ENCODE measurements around the gene PLSCR1. TPM values are rescaled to one million over a fixed set of nuclear protein-coding genes. Genes with fewer than 3 reads are reported as not detected.

PLSCR1 gene
- total and polyA plus RNA-seq, 2 donors (not counting 1 experiment from before 2014, with no cell fraction given), result 16.8 to 44.6 TPM

DNA sequence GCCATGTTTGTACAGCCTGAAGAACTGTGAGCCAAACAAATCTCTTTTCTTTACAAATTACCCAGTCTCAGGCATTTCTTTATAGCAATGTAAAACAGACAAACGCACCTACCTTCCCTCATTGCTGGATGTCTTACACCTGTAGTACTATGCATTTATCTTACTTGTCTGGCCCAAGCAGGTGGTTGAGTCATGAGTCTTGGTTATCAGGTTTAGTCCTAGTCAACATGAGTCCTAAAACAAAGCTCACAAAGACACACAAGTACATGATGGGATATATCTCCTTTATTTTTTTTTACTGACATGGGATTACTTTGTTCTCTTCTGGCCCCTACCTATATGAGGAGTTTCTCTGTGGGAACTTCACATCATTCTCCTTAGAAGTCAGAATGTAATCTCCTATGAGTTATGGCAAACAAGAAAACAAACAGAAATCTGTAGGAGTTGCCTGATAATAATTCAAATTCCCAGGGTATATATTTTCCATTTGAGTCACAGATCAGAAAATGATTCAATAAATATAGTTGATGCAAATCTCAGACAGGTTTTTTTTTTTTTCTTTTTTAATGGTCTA lies 41.4 kb downstream of the PLSCR1 start:
- H3K9ac ChIP-seq (ENCODE audit: low read length), result no peak overlapping the region
- TF ChIP-seq CTCF (IDR thresholded peaks at IDR 0.05) (no peak), EZH2 (IDR thresholded peaks at IDR 0.05; ENCODE audit: borderline replicate concordance, insufficient read depth, low read depth, low read length, poor library complexity, severe bottlenecking) (no peak)
- no peak overlapping the region for H3K27ac Mint-ChIP-seq
- ChIA-PET CTCF (no interaction called here), POLR2A (no interaction called here)
- H2AFZ ChIP-seq (ENCODE audit: insufficient read depth, low read depth, low read length, poor library complexity, severe bottlenecking), result no peak overlapping the region
- H3K27ac ChIP-seq (ENCODE audit: low read length in 2 of 2), result no peak overlapping the region
- H3K4me2 ChIP-seq (replicated peaks; ENCODE audit: low read depth, low read length, poor library complexity, severe bottlenecking), result no peak overlapping the region
- H3K27me3 ChIP-seq (replicated peaks in 1 of 4; ENCODE audit: control extremely low read depth in 1 of 4, control insufficient read depth in 3 of 4, insufficient read depth in 4 of 4, low read length in 3 of 4), result no peaks in the 10 kb centered on the region
- no peaks in the 10 kb centered on the region for H3K79me2 ChIP-seq (ENCODE audit: control insufficient read depth, insufficient read depth, low read length)
- H3K4me3 ChIP-seq (ENCODE audit: control extremely low read depth in 1 of 5, extremely low read depth in 1 of 5, insufficient read depth in 1 of 5, low read depth in 2 of 5, low read length in 4 of 5), result no peak overlapping the region
- peaks cover 5% of the 10 kb centered on the region for H3K4me1 Mint-ChIP-seq
- no peaks in the 10 kb centered on the region for H4K20me1 ChIP-seq (ENCODE audit: control insufficient read depth, insufficient read depth, low read length, poor library complexity, severe bottlenecking)
- peaks cover 0 to 2% of the 10 kb centered on the region in 2 experiments for H3K36me3 ChIP-seq (replicated peaks in 1 of 2; ENCODE audit: control extremely low read depth in 1 of 2, control insufficient read depth in 1 of 2, extremely low read depth in 1 of 2, insufficient read depth in 2 of 2, low read length in 1 of 2)
- ATAC-seq (ENCODE audit: low read depth), result no peak
- H3K27me3 Mint-ChIP-seq, result peaks cover 2% of the 10 kb centered on the region
- DNase-seq, result no peak
- intact Hi-C loops (cut with micrococcal nuclease), result no loop called here
- H3K4me3 Mint-ChIP-seq, result no peak overlapping the region
- H3K9me3 ChIP-seq (ENCODE audit: control extremely low read depth in 1 of 3, control insufficient read depth in 2 of 3, insufficient read depth in 1 of 3, low read length in 2 of 3), result no peaks in the 10 kb centered on the region
- no CpG with 5 or more reads among the region's 1 CpG for WGBS (ENCODE audit: insufficient coverage)
- no peaks in the 10 kb centered on the region for H3K9me3 Mint-ChIP-seq (ENCODE audit: insufficient read depth)
- no peaks in the 10 kb centered on the region for H3K4me1 ChIP-seq (ENCODE audit: control insufficient read depth in 2 of 2, insufficient read depth in 2 of 2, low read length in 2 of 2)

DNA sequence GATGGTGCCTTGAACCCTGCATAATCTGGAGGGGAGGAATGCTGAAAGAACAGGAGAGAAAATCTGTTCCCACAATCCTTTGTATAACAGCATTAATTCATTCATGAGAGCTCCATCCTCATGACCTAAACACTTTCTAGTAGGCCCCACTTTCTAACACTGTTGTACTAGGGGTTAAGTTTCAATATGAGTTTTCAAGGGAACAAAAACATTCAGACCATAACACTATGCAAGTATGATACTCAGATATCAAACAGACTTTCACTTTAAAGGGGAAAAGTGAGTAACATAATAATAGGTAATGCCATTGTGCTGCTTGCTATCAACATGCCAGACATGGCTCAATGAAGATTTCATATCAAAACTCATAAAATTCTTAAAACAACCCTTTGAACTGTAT lies 42.7 kb downstream of the PLSCR1 start:
- H3K27ac Mint-ChIP-seq, result no peak overlapping the region
- no peak overlapping the region for H3K4me3 ChIP-seq (ENCODE audit: control extremely low read depth in 1 of 5, extremely low read depth in 1 of 5, insufficient read depth in 1 of 5, low read depth in 2 of 5, low read length in 4 of 5)
- intact Hi-C loops (cut with micrococcal nuclease), result no loop called here
- no peaks in the 10 kb centered on the region for H3K79me2 ChIP-seq (ENCODE audit: control insufficient read depth, insufficient read depth, low read length)
- H3K4me1 Mint-ChIP-seq, result peaks cover 5% of the 10 kb centered on the region
- peaks cover 0 to 8% (median 0%) of the 10 kb centered on the region in 3 donors for H3K9me3 ChIP-seq (ENCODE audit: control extremely low read depth in 1 of 3, control insufficient read depth in 2 of 3, insufficient read depth in 1 of 3, low read length in 2 of 3)
- CTCF ChIA-PET, result no interaction called here
- no peak overlapping the region for H3K4me3 Mint-ChIP-seq
- no peaks in the 10 kb centered on the region for H4K20me1 ChIP-seq (ENCODE audit: control insufficient read depth, insufficient read depth, low read length, poor library complexity, severe bottlenecking)
- H3K27me3 Mint-ChIP-seq, result peaks cover 5% of the 10 kb centered on the region
- ATAC-seq (ENCODE audit: low read depth) (no peak), DNase-seq (no peak)
- H3K4me1 ChIP-seq (ENCODE audit: control insufficient read depth in 2 of 2, insufficient read depth in 2 of 2, low read length in 2 of 2), result no peaks in the 10 kb centered on the region
- POLR2A ChIA-PET, result no interaction called here
- no peaks in the 10 kb centered on the region for H3K27me3 ChIP-seq (replicated peaks in 1 of 4; ENCODE audit: control extremely low read depth in 1 of 4, control insufficient read depth in 3 of 4, insufficient read depth in 4 of 4, low read length in 3 of 4)
- H2AFZ ChIP-seq (ENCODE audit: insufficient read depth, low read depth, low read length, poor library complexity, severe bottlenecking), result no peak overlapping the region
- H3K9me3 Mint-ChIP-seq (ENCODE audit: insufficient read depth), result no peaks in the 10 kb centered on the region
- no peak overlapping the region for H3K4me2 ChIP-seq (replicated peaks; ENCODE audit: low read depth, low read length, poor library complexity, severe bottlenecking)
- H3K9ac ChIP-seq (ENCODE audit: low read length), result no peak overlapping the region
- TF ChIP-seq EZH2 (IDR thresholded peaks at IDR 0.05; ENCODE audit: borderline replicate concordance, insufficient read depth, low read depth, low read length, poor library complexity, severe bottlenecking), result no peak
- TF ChIP-seq CTCF (IDR thresholded peaks at IDR 0.05), result no peak
- peaks cover 0 to 2% of the 10 kb centered on the region in 2 experiments for H3K36me3 ChIP-seq (replicated peaks in 1 of 2; ENCODE audit: control extremely low read depth in 1 of 2, control insufficient read depth in 1 of 2, extremely low read depth in 1 of 2, insufficient read depth in 2 of 2, low read length in 1 of 2)
- no peak overlapping the region for H3K27ac ChIP-seq (ENCODE audit: low read length in 2 of 2)
